ENCODE results near the gene HPSE2. TPM values are rescaled to one million over a fixed set of nuclear protein-coding genes. Genes with fewer than 3 reads are reported as not detected.

HPSE2 gene
- total RNA-seq, 6 experiments from 2014 or later = 0.05 to 0.09 TPM; not detected in 4

- Mint-ChIP-seq H3K4me1 (ENCODE audit: low read depth) (no peaks in the 10 kb centered on the region), H3K27ac (no peak overlapping the region), H3K36me3 (ENCODE audit: low read depth) (no peaks in the 10 kb centered on the region), H3K9me3 (peaks cover 7% of the 10 kb centered on the region; the same call in 1 of the 2 replicates), H3K27me3 (ENCODE audit: insufficient read depth) (peaks cover 1% of the 10 kb centered on the region; the same call in 1 of the 2 replicates), H3K4me3 (no peak overlapping the region)
- DNase-seq = no peak
- TF ChIP-seq CTCF (IDR thresholded peaks at IDR 0.05) = no peak
Measured at GRCh38 chr10:98599032-98599610, 636.5 kb downstream of the HPSE2 start.

GRCh38 chr10:98596404-98596803, 639.2 kb downstream of the HPSE2 start:
- Mint-ChIP-seq H3K9me3 (peaks cover 7% of the 10 kb centered on the region; the same call in 1 of the 2 replicates), H3K4me1 (ENCODE audit: low read depth) (no peaks in the 10 kb centered on the region), H3K4me3 (no peak overlapping the region), H3K27ac (no peak overlapping the region), H3K27me3 (ENCODE audit: insufficient read depth) (no peaks in the 10 kb centered on the region; the same call in 1 of the 2 replicates), H3K36me3 (ENCODE audit: low read depth) (no peaks in the 10 kb centered on the region)
- DNase-seq = no peak
- TF ChIP-seq CTCF (IDR thresholded peaks at IDR 0.05) = no peak

GRCh38 chr10:98589691-98590090, 646.0 kb downstream of the HPSE2 start:
- H3K4me3 Mint-ChIP-seq = peak overlapping the region; percentile 5; the same call in 1 of the 2 replicates
- no peak for TF ChIP-seq CTCF (IDR thresholded peaks at IDR 0.05)

GRCh38 chr10:98589007-98589406, 646.6 kb downstream of the HPSE2 start:
- Mint-ChIP-seq H3K27me3 (ENCODE audit: insufficient read depth) (no peaks in the 10 kb centered on the region; the same call in 1 of the 2 replicates), H3K4me3 (no peak overlapping the region), H3K27ac (peak overlapping the region; percentile 59), H3K9me3 (no peaks in the 10 kb centered on the region), H3K4me1 (ENCODE audit: low read depth) (peaks cover 49% of the 10 kb centered on the region), H3K36me3 (ENCODE audit: low read depth) (no peaks in the 10 kb centered on the region)
- TF ChIP-seq CTCF (IDR thresholded peaks at IDR 0.05) = no peak
- peak; percentile 49 for DNase-seq

More at GRCh38 chr10:98589691-98590090, 646.0 kb downstream of the HPSE2 start:
- H3K4me1 Mint-ChIP-seq (ENCODE audit: low read depth) = peaks cover 49% of the 10 kb centered on the region
- H3K9me3 Mint-ChIP-seq = no peaks in the 10 kb centered on the region
- peak overlapping the region; percentile 59 for H3K27ac Mint-ChIP-seq
- no peaks in the 10 kb centered on the region for H3K36me3 Mint-ChIP-seq (ENCODE audit: low read depth)
- peak; percentile 51 for DNase-seq
- no peaks in the 10 kb centered on the region; the same call in 1 of the 2 replicates for H3K27me3 Mint-ChIP-seq (ENCODE audit: insufficient read depth)

- no peaks in the 10 kb centered on the region for H3K36me3 Mint-ChIP-seq (ENCODE audit: low read depth)
- peak; percentile 32 for DNase-seq
- 0 out of 2 replicates have a peak overlapping the region, but pooled peaks have one; percentile 2 for H3K4me3 Mint-ChIP-seq
- TF ChIP-seq CTCF (IDR thresholded peaks at IDR 0.05) = no peak
- H3K27ac Mint-ChIP-seq = peak overlapping the region; percentile 64
- no peaks in the 10 kb centered on the region for H3K9me3 Mint-ChIP-seq
- H3K27me3 Mint-ChIP-seq (ENCODE audit: insufficient read depth) = no peaks in the 10 kb centered on the region; the same call in 1 of the 2 replicates
- peaks cover 49% of the 10 kb centered on the region for H3K4me1 Mint-ChIP-seq (ENCODE audit: low read depth)
Measured at GRCh38 chr10:98587156-98587837, 648.4 kb downstream of the HPSE2 start.
